GM20431 (cell line): ENCODE measurements around the gene RAX2.
"Not testable (repeated sequence)": the region's sequence is repeated elsewhere in the genome, so short reads cannot be mapped to it uniquely, and the experiment has no call there.

Experiments used
- in situ Hi-C: fragments of 300-500 bp; cut with MseI, MboI; formaldehyde crosslinking; loops from one replicate; pipeline ENCODE4 v1.15.0; 2020; ENCODE audit warnings: low sequenced_read_pairs; ENCODE audit not compliant: unreplicated experiment

Gene RAX2

DNA sequence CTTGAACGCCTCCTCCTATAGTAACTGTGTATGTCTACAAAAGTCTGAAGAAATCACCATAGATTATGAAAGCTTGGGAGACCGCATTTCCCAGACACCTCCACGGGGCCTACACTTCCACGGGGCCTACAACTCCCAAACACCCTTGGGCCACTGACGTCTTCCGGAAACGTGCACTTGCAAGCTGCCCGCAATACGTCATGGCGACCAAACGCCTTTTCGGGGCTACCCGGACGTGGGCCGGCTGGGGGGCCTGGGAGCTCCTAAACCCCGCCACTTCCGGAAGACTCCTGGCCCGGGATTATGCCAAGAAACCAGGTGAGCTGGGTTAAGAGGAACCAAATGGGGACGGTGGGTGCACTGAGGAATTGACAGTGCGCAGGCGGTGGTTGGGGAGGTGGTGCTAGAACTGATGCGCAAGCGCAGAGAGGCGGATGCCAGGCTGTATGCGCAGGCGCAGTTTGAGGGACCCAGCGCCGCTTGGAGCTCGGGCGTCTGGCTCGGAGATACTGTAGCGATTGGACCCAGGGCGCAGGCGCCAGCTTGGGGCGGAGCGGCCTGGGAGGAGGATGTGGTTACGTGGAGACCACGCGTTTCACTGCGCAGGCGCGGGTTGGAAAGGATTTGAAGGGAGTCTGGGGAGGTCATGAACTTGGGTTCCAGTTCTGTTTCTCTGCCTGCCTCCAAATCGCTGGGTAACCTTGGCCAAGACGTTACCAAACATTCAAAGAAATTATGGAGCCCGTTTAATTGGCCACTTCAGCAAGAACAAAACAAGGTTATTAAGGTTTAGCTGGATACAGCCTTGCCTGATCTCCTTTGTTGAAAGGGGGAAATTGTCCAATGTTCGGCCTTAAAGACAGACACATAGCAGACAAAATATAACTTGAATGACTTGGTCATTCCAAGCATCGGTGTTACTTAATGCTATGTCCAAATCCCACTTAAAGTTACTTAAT, 9.2 kb downstream of the RAX2 start, which contains the start of gene MRPL54:
Gene MRPL54 (plus strand): TSS at position 182 of the 959 bp plus-strand sequence. CDS start 19 bp downstream, at position 201.
- in situ Hi-C loops: no loop called here

DNA sequence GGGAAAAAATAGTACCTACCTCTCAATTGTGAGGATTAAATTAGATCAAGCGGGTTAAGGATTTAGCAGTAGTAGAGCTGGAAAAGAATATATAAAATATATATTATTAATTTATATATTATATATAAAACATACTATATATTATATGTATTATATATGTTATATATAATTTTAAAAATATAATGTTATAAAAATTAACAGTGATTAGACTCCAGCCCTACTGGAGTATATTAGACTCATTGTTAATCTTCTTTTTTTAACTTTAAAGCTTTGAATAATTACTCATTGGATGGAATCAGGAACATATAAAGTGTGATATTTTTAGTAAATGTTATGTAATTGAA, 9.9 kb downstream of the RAX2 start:
- in situ Hi-C loops: no loop called here

GRCh38 chr19:3761382-3762129, 10.5 kb downstream of the RAX2 start, which contains the start of gene APBA3:
Gene APBA3 (minus strand): TSS chr19:3761692. CDS start chr19:3760264, 1,428 bp downstream.
- in situ Hi-C loops: no loop called here

DNA sequence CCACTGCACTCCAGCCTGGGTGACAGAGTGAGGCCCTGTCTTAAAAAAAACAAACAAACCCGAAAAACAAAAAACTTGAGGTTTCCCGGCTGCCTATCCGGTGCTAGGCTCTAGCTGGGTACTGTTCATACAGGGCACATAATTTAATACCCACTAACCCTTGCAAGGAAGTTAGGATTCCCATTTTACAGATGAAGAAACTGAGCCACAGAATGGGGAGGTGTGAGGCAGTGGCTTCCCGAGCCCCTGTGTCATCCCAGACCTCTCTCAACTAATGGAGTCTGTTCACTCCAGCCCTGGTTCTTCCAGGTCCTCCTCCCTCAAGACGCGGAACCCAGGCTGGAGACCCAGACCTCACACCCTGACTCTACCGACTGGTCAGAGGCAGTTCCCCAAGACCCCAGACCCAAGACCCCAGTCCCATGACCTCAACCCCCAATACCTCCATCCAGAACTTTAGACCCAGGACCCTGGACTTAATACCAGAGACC, 11.1 kb downstream of the RAX2 start:
- in situ Hi-C loops: no loop called here

- in situ Hi-C loops: no loop called here
These were observed 12.4 kb downstream of the RAX2 start for GRCh38 chr19:3759482-3760254.

DNA sequence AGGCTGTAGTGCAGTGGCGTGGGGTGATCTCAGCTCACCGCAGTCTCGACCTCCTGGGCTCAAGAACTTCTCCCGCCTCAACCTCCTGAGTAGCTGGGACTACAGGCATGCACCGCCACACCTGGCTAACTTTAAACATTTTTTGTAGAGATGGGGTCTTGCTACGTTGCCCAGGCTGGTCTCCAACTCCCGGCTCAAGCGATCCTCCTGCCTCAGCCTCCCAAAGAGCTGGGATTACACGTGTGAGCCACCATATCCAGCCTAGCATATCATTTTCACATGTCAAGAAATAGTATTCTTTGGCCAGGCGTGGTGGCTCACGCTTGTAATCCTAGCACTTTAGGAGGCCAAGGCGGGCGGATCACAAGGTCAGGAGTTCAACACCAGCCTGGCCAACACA, 13.7 kb downstream of the RAX2 start:
- in situ Hi-C loops: not testable (repeated sequence)

- in situ Hi-C loops: not testable (repeated sequence)
These were observed 14.3 kb downstream of the RAX2 start for GRCh38 chr19:3757705-3758104.

GRCh38 chr19:3753631-3754410, 18.2 kb downstream of the RAX2 start:
- in situ Hi-C loops: no loop called here

- in situ Hi-C loops: no loop called here
These were observed 19.5 kb downstream of the RAX2 start for GRCh38 chr19:3752492-3752891.

GRCh38 chr19:3751236-3751635, 20.8 kb downstream of the RAX2 start:
- in situ Hi-C loops: no loop called here

GRCh38 chr19:3750211-3750610, 21.8 kb downstream of the RAX2 start:
- in situ Hi-C loops: no loop called here

DNA sequence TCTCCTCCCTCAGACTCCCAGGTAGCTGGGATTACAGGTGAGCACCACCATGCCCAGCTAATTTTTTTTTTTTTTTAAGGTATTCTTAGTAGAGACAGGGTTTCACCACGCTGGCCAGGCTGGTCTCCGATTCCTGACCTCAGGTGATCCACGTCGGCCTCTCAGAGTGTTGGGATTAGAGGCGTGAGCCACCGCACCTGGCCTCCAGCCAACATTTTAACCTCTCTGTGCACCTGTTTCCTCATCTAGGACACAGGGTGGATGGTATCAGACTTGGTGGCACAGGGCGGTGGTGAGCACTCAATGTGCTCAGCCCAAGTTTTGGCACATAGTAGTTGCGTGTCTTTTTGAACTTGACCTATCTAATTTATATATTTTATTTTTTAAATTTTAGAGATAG, 23.1 kb downstream of the RAX2 start:
- in situ Hi-C loops: no loop called here

- in situ Hi-C loops: no loop called here
These were observed 25.5 kb downstream of the RAX2 start for GRCh38 chr19:3746371-3747056.

GRCh38 chr19:3745363-3746045, 26.5 kb downstream of the RAX2 start:
- in situ Hi-C loops: no loop called here

GRCh38 chr19:3743486-3743885, 28.5 kb downstream of the RAX2 start:
- in situ Hi-C loops: no loop called here

GRCh38 chr19:3740431-3740830, 31.6 kb downstream of the RAX2 start:
- in situ Hi-C loops: no loop called here

- in situ Hi-C loops: no loop called here
These were observed 33.4 kb downstream of the RAX2 start for GRCh38 chr19:3738477-3739220.
